ENCODE data around the gene AP4M1. TPM values are rescaled to one million over a fixed set of nuclear protein-coding genes. Genes with fewer than 3 reads are reported as not detected.
A peak's percentile ranks its signal among the peaks of the same experiment; 100 is the strongest.

The AP4M1 gene
- total RNA-seq, 2 donors from 2014 or later: 6.0 to 11.2 TPM

- ATAC-seq (no peak), DNase-seq (no peak)
- H3K9me3 ChIP-seq: no peaks in the 10 kb centered on the region
- no peak overlapping the region for H3K27ac ChIP-seq
- no peaks in the 10 kb centered on the region for H3K27me3 ChIP-seq
- intact Hi-C loops (cut with DNase I): no loop called here
- 83 to 92% methylated on average over 16 of the region's 16 CpGs for WGBS, 2 donors
- H3K4me1 ChIP-seq: peaks cover 15% of the 10 kb centered on the region
- no peak overlapping the region for H3K4me3 ChIP-seq
- TF ChIP-seq POLR2A (IDR thresholded peaks at IDR 0.05): no peak
- no peak for TF ChIP-seq CTCF (IDR thresholded peaks at IDR 0.05)
- peaks cover 22 to 36% of the 10 kb centered on the region in 2 donors for H3K36me3 ChIP-seq (replicated peaks in 1 of 2; ENCODE audit: insufficient read depth in 1 of 2, low read depth in 2 of 2)
These were observed 7.4 kb upstream of the AP4M1 start for GRCh38 chr7:100093925-100094486.

GRCh38 chr7:100095289-100095688 is 6.2 kb upstream of the AP4M1 start:
- ATAC-seq: no peak
- Histone ChIP-seq H3K27ac (no peak overlapping the region), H3K27me3 (no peaks in the 10 kb centered on the region), H3K36me3 (replicated peaks in 1 of 2; ENCODE audit: insufficient read depth in 1 of 2, low read depth in 2 of 2) (peaks cover 22 to 36% of the 10 kb centered on the region in 2 donors), H3K9me3 (no peaks in the 10 kb centered on the region), H3K4me1 (peaks cover 14% of the 10 kb centered on the region), H3K4me3 (no peak overlapping the region)
- no peak for TF ChIP-seq CTCF (IDR thresholded peaks at IDR 0.05)
- no peak for TF ChIP-seq POLR2A (IDR thresholded peaks at IDR 0.05)
- DNase-seq: no peak
- 86% methylated on average over 9 of the region's 9 CpGs for WGBS, 2 donors
- intact Hi-C loops (cut with DNase I): no loop called here

- WGBS, 2 donors: 79 to 97% methylated on average over 16 to 17 of the region's 17 CpGs
- ATAC-seq (no peak), DNase-seq (no peak)
- Histone ChIP-seq H3K36me3 (replicated peaks in 1 of 2; ENCODE audit: insufficient read depth in 1 of 2, low read depth in 2 of 2) (peaks cover 22 to 36% of the 10 kb centered on the region in 2 donors), H3K27ac (no peak overlapping the region), H3K27me3 (no peaks in the 10 kb centered on the region), H3K4me3 (no peak overlapping the region), H3K9me3 (no peaks in the 10 kb centered on the region), H3K4me1 (peaks cover 14% of the 10 kb centered on the region)
- TF ChIP-seq CTCF (IDR thresholded peaks at IDR 0.05): no peak
- TF ChIP-seq POLR2A (IDR thresholded peaks at IDR 0.05): no peak
- intact Hi-C loops (cut with DNase I): no loop called here
These were observed 5.7 kb upstream of the AP4M1 start for GRCh38 chr7:100095704-100096103.

GRCh38 chr7:100098913-100099312 is 2.5 kb upstream of the AP4M1 start:
- peaks cover 20 to 27% of the 10 kb centered on the region in 2 donors for H3K36me3 ChIP-seq (replicated peaks in 1 of 2; ENCODE audit: insufficient read depth in 1 of 2, low read depth in 2 of 2)
- H3K4me3 ChIP-seq: no peak overlapping the region
- no peaks in the 10 kb centered on the region for H3K9me3 ChIP-seq
- H3K4me1 ChIP-seq: peaks cover 27% of the 10 kb centered on the region
- ATAC-seq (no peak), DNase-seq (no peak)
- H3K27me3 ChIP-seq: no peaks in the 10 kb centered on the region
- no peak overlapping the region for H3K27ac ChIP-seq
- intact Hi-C loops (cut with DNase I): no loop called here
- 80 to 83% methylated on average over 10 of the region's 10 CpGs for WGBS, 2 donors
- no peak for TF ChIP-seq CTCF (IDR thresholded peaks at IDR 0.05)
- no peak for TF ChIP-seq POLR2A (IDR thresholded peaks at IDR 0.05)

- ATAC-seq: no peak
These were observed 2.0 kb upstream of the AP4M1 start for GRCh38 chr7:100099452-100099851.

More at GRCh38 chr7:100099452-100099851, 2.0 kb upstream of the AP4M1 start:
- TF ChIP-seq POLR2A (IDR thresholded peaks at IDR 0.05) (no peak), CTCF (IDR thresholded peaks at IDR 0.05) (no peak)
- Histone ChIP-seq H3K27ac (peak overlapping the region in 2 of 4 donors; percentile 84 to 91), H3K27me3 (no peaks in the 10 kb centered on the region), H3K36me3 (replicated peaks in 1 of 2; ENCODE audit: insufficient read depth in 1 of 2, low read depth in 2 of 2) (peaks cover 17 to 30% of the 10 kb centered on the region in 2 donors), H3K4me3 (peak overlapping the region in 1 of 2 donors; percentile 75), H3K4me1 (peaks cover 27% of the 10 kb centered on the region), H3K9me3 (no peaks in the 10 kb centered on the region)
- no peak for DNase-seq
- 56 to 68% methylated on average over 12 of the region's 12 CpGs for WGBS, 2 donors
- intact Hi-C loops (cut with DNase I): no loop called here
